A549 treated with AZD2906 at 1 μM for 4 hours (cell line): ENCODE measurements around the gene MYL3. TPM values are rescaled to one million over a fixed set of nuclear protein-coding genes. Genes with fewer than 3 reads are reported as not detected.

ENCODE experiments used
- total RNA-seq: library from RNA; stranded (reverse); fragments of 200-300 nt; extraction: Qiagen RNA extraction; gene quantifications from 5 replicates; pipeline ENCODE4 v1.2.3, GENCODE V29; 2022

MYL3 gene
- total RNA-seq = 0.07 to 0.12 TPM (median 0.10 TPM) in 3 of 5 replicates, not detected in the others

DNA sequence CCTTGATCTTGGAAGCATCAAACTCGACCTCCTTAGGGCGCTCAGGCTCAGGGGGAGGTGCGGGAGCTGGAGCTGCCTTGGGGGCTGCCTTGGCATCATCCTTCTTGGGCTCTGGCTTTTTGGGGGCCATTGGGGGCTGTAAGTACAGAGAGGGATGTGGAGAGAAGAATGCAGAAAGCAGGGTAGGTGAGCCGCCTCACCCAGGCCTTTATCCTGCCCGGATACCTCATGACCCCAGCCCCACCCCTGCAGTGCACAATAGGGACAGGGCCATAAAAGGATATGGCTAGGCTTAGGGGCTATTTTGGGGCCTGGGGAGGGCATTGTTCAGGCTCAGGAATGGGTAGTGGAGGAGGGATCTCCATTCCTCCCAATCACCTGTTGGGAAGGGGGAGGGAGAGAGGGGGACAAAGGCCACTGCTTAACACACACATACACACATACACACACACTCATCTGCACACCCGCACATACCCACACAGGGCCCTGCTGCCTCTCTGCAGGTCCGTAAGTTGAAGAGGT, at the start of gene MYL3:
TSS of gene MYL3 (minus strand) at position 184 of the 522 bp plus-strand sequence. CDS start at position 130, 54 bp downstream.

DNA sequence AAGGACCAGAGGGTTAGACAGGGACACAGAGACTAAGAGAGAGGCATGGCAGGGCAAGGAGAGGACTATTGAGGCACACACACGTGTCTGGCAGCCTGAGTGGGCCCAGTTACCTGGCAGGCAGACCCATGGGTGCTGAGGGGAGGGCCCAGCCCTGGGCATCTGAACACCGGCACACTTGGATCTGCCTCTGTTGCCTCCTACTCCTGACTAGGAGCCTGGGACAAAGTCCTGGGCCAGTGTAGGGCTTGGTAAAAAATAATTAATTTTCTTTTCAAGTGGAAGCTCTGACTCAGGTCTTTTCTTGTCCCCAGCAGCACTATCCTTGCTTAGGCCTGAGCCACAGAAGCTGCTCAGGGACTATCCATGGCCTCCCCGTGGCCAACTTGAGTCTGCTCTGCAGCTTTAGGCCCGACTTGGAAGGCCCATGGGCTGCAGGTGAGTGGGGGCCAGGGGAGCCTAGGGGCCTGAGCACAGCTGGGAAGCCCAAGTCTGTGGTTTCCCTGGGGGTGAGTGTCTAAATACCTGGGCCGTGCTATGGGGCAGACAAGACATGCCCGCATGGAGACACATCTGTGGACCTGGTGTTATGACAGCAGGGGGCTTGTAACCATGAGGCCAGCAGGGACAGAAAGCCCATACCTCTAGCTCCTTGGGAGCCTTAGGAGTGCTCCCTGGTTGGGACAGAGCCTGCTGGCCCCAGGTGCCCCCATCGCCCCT, 14.3 kb upstream of the MYL3 start, which contains the start of gene PTH1R:
TSS of gene PTH1R (plus strand) at position 316 of the 720 bp plus-strand sequence. CDS start 5,839 bp downstream, outside the sequence.

Other genes starting within 250 kb of the MYL3 start
- 5.1 to 8.7 TPM (median 7.0 TPM) in 5 replicates for gene ALS2CL, start 169.8 kb downstream of the MYL3 start, total RNA-seq
- 0.07 to 0.17 TPM (median 0.12 TPM) in 5 replicates for gene TMIE, start 162.1 kb downstream of the MYL3 start, total RNA-seq
- gene PRSS50, start 145.6 kb downstream of the MYL3 start, total RNA-seq = not detected in 5 replicates
- 0.72 to 2.3 TPM (median 1.4 TPM) in 5 replicates for gene PTH1R, start 14.3 kb upstream of the MYL3 start, total RNA-seq
- gene CCDC12, start 113.3 kb upstream of the MYL3 start, total RNA-seq = 61.2 to 98.0 TPM (median 62.5 TPM) in 5 replicates
- 50.0 to 83.7 TPM (median 62.9 TPM) in 5 replicates for gene NBEAL2, start 116.2 kb upstream of the MYL3 start, total RNA-seq